Cardiac septum (tissue), 1 donor: ENCODE measurements around the gene MCOLN1. TPM values are rescaled to one million over a fixed set of nuclear protein-coding genes. Genes with fewer than 3 reads are reported as not detected.

Experiments
- total RNA-seq: library from RNA; stranded (reverse); fragmentation: NEBNext Ultra II Directional; extraction: Animal tissue kit (Norgen Biotek cat#: 25700); gene quantifications from one replicate; pipeline ENCODE4 v1.2.1, GENCODE V29; 2021
- donor health status: DM: no; HTN: no; CAD: no.

The MCOLN1 gene
- total RNA-seq, 1 donor from 2014 or later = 16.0 TPM

Other genes with a start within 250 kb of the MCOLN1 start
- 113 TPM for gene INSR, start 228.2 kb upstream of the MCOLN1 start, total RNA-seq
- gene ARHGEF18, start 173.7 kb upstream of the MCOLN1 start, total RNA-seq = 12.5 TPM
- gene PEX11G, start 33.6 kb upstream of the MCOLN1 start, total RNA-seq = 1.9 TPM
- gene ZNF358, start 6.5 kb upstream of the MCOLN1 start, total RNA-seq = 76.7 TPM
- gene PNPLA6, start 13.1 kb downstream of the MCOLN1 start, total RNA-seq = 41.9 TPM
- not detected for gene CAMSAP3, start 73.2 kb downstream of the MCOLN1 start, total RNA-seq
- gene XAB2, start 106.9 kb downstream of the MCOLN1 start, total RNA-seq = 21.8 TPM
- 130 TPM for gene PET100, start 107.2 kb downstream of the MCOLN1 start, total RNA-seq
- not detected for gene PCP2, start 111.1 kb downstream of the MCOLN1 start, total RNA-seq
- 4.0 TPM for gene STXBP2, start 114.5 kb downstream of the MCOLN1 start, total RNA-seq
- gene RETN, start 146.4 kb downstream of the MCOLN1 start, total RNA-seq = 0.75 TPM
- 0.54 TPM for gene MCEMP1, start 154.5 kb downstream of the MCOLN1 start, total RNA-seq
- gene TRAPPC5, start 158.2 kb downstream of the MCOLN1 start, total RNA-seq = 77.0 TPM
- not detected for gene FCER2, start 179.5 kb downstream of the MCOLN1 start, total RNA-seq
- 0.92 TPM for gene CLEC4G, start 209.5 kb downstream of the MCOLN1 start, total RNA-seq
- gene CD209, start 224.9 kb downstream of the MCOLN1 start, total RNA-seq = 7.6 TPM
- gene CLEC4M, start 240.6 kb downstream of the MCOLN1 start, total RNA-seq = not detected